ENCODE measurements around the gene ZNF668.
"Not testable (repeated sequence)": the region's sequence is repeated elsewhere in the genome, so short reads cannot be mapped to it uniquely, and the experiment has no call there.

ZNF668 gene

DNA sequence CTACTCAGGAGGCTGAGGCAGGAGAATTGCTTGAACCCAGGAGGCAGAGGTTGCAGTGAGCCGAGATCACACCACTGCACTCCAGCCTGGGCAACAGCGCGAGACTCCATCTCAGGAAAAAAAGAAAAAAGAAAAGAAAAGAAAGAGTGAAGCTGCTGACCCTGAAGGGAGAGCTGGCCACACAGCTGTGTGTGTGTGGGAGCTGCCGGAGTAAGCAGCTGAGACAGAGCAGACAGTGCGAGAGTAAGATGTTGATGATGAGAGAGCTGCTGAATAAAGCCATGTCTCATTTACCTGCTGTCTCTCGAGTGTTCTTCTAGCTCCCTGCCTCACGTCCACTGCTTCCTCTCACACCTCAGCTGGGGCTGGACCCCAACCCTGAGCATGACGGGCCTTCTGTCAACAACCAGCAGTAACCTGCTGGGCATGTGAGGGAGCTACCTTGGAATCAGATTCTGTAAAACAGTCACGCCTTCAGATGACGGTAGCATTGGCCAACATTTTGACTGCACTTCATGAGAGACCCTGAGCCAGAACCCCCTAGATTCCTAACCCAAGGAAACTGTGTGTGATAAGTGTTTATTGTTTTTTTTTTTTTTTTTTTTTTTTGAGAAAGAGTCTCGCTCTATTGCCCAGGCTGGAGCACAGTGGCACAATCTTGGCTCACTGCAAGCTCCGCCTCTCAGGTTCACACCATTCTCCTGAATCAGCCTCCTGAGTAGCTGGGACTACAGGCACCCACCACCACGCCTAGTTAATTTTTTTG lies 27.0 kb upstream of the ZNF668 start:
- not testable (repeated sequence) for DNase-seq

DNA sequence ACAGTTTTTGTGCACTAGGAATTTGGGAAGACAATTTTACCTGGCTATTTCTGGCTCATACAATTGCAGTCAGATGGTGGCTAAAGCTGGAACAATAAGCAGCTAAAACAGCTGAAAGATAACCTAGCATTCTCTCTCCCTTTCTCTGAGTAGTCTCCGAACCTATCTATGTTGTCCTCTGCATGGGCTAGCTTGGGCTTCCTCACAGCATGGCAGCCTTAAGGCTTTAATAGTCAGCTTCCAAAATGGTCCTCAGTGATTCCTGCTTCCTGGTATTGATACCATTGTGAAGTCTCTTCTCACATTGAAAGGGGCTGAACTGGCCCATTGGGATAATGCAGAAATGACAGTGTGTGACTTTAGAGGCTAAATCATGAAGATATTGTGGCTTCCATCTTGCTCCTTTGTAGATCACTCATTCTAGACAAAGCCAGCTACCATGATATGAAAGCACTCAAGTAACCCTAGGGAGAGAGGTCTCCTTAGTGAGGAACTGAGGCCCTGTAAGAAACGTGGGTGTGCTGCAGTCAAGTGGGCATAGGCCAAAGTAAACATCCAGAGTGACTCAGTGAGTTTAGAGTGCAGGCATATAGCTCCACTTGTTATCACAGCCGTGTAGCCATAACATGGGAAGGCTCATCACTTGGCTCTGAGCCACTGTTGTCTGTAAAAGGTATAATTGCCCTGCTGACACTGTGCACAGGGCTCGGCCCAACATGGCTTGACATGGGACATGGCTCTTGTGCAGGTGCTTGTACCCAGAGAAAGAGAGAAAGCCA lies 26.0 kb upstream of the ZNF668 start:
- DNase-seq: no peak

GRCh38 chr16:31094424-31095120 lies 20.5 kb upstream of the ZNF668 start, which contains the start of gene VKORC1:
TSS of gene VKORC1 (minus strand) at chr16:31094797. CDS start at chr16:31094729, 68 bp downstream.
- peak; percentile 92 to 97 for DNase-seq

GRCh38 chr16:31094088-31094423 lies 20.0 kb upstream of the ZNF668 start:
- DNase-seq: no peak

DNA sequence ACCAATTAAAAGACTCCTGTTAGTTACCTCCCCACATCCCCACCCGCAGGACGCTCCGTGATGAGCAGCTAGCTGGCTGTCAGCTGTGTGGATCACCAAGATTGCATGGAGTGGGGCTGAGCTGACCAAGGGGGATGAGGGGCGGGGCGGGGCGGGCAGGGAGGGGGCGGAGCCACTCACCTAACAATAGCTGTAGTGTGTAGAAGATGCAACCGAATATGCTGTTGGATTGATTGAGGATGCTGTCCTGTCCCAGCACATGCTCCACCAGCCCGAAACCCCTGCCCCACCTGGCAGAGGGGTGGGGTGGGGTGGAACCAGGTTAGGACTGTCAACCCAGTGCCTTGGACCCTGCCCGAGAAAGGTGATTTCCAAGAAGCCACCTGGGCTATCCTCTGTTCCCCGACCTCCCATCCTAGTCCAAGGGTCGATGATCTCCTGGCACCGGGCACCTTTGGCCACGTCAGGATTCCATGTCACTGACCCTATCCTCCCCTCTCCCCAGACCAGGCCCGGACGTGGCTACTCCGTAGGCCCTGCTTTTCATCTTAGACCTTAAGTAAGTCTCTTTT lies 19.2 kb upstream of the ZNF668 start:
- peak in 1 of 2 experiments; percentile 30 for DNase-seq

DNA sequence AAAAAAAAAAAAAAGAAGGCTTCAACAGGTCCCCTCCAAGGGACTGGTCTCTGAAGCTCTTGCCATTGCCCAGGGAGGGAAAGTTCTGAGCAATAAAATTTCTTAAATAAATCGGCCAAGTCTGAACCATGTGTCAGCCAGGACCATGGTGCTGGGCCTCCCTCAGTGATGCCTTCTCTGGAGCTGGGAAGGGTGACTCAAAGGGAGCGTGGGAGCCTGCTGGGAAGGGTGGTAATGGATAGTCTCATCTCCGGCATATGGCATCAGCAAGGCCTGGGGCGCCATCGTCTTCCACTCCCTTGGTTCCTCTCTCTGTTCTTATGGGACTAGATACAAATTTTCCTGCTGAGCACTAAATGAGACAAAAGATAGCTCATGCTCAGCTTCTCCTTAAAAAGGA lies 18.3 kb upstream of the ZNF668 start:
- DNase-seq: no peak

DNA sequence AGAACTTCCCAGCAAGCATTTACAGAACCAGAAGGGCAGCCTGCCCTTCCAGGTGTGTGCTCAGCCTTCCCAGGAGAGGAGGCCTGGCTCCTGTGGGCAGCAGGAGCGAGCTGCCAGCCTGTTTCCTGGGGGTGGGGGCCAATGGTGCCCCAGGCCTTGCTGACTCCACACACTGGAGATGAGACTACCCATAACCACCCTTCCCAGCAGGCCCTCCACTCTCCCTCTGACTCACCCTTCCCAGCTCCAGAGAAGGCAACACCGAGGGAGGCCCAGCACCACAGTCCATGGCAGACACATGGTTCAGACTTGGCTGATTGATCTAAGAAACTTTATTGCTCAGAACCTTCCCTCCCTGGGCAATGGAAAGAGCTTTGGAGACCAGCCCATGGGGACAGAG lies 16.5 kb upstream of the ZNF668 start:
- no peak for DNase-seq

DNA sequence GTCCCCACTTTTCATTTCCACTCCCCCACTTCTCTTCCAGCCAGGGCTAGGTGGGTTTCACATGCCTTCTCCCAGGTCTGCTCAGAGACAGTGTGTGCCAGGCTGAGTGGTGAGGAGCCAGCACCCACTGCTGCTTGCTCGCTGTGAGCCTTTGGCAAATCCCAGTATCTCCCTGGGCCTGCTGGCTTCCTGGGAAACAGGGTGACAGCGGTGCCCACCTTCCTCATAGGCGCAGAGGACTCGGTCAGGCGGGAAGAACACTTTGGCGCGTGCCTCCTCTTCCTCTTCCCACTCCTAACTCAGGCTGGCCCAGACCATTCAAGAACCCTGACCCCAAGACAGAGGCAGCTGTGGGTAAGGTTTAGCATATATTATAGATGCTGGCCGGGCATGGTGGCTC lies 15.2 kb upstream of the ZNF668 start:
- DNase-seq: no peak

DNA sequence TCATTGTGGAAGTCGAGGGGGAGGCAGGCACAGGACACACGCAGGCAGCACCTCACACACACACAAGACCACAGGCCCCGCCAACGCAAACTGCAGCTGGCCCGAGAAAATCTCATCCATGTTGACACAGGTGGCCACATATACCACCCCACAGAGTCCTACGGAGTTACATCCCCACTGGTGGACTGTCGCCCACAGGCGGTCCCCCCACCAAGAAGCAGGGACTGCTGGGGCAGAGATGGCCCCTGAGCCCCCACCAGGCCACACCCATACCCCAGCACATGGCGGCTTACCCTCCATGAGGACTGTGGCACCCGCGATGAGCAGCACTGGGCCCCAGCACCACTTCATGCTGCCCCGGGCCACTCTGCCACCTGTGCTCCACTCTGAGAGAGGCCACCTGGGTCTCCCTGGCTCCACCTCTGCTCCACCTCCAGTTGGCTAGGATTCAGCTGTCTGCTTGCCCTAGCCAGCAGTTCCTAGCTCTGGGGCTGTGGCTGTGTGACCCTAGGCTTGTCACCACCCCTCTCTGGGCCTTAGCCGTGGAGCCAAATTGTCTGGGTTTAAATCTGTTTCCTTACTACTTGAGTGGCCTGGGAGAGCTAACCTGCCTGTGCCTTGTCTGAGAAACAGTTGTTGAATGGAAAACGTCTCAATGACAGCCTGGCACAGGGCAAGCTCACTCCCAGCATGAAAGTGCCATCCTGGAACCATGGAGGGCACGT lies 14.6 kb upstream of the ZNF668 start, which contains the start of gene PRSS53:
PRSS53 (minus strand) TSS at position 485 of the 725 bp plus-strand sequence; CDS start at position 351, 134 bp downstream.
- DNase-seq: no peak

GRCh38 chr16:31087971-31088370 lies 13.9 kb upstream of the ZNF668 start:
- DNase-seq: no peak

DNA sequence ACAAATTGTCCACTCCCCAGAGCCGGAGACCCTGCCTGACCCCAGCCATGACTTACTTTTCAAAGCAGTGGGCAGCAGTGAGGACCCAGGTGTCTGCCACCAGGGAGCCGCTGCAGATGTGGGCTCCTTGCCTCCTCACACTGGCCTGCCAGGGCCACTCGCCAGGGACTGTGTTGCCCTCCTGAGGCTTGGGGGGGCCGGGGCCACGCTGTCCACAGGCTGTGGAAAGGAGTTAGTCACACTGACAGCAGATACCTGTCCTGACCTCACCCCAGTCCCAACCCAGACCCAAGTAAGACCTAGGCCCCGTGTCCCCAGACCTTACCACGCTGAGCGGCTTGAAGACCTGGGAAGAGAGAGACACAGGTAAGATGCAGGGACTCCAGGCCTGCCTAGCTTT lies 13.4 kb upstream of the ZNF668 start:
- DNase-seq: no peak

DNA sequence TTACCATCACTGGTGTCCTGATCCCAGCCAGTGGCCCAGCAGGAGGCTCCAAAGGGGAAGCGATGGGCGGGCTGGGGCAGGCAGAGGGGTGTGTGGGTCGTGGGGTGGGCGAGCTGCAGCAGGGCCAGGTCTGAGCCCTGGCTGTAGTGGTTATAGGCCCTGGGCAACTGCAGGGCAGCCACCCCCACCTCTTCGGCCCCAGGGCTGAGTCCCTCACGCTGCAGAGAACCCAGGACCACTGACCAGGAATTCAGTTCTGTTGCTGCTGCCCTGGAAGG lies 12.5 kb upstream of the ZNF668 start:
- no peak for DNase-seq

GRCh38 chr16:31085873-31086628 lies 12.0 kb upstream of the ZNF668 start:
- DNase-seq: no peak

DNA sequence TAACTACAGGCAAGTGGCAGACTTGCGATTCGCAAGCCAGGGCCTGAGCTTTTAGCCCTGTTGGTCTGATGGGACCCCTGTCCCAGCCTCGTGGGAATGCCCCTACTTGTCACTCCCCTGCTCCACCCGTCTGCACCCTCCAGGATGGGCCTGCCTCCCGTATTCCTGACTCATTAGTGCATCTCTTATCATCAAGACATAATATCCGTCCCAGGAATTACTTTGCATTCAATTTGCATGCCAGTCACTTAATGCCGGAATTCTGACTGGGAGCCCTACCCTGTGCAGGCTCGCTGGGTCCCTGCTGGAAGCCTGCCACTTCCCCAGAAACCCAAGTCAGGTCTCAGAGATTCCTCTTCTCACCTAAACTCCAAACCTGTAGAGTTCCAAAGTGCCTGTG lies 11.4 kb upstream of the ZNF668 start:
- no peak for DNase-seq

DNA sequence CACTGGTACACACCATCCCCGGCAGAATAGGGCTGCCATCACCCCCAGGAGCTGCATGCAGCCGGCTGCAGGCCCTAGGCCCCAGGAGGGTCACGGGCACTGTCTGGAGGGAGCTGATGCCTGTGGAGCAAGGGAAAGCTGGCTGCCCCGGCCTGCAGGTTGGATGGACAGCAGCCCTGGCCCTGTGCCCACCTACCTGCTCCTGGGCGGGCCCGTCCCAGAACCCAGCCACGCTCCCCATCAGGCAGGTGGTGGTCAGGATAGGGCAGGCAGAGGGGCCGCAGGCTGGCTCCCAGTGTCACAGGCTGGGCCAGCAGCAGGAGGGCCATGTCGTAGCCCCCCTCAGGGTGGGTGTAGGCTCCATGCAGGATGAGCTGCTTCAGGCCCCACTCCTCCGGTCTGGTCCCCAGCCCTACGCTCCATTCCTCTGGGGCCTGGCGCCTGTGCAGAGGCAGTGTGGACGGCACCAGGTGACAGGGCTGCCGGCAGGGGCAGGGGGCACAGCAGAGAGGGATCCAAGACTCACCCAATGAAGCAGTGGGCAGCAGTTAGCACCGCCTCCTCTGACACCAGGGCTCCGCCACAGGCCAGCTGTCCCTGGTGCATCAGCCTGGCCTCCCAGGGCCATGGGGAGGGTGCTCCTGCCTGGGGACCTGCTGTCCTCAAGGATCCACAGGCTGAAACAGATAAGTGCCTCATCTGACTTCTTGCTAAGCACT lies 10.7 kb upstream of the ZNF668 start:
- no peak for DNase-seq

- no peak for DNase-seq
These were observed 9.9 kb upstream of the ZNF668 start for GRCh38 chr16:31083981-31084380.

DNA sequence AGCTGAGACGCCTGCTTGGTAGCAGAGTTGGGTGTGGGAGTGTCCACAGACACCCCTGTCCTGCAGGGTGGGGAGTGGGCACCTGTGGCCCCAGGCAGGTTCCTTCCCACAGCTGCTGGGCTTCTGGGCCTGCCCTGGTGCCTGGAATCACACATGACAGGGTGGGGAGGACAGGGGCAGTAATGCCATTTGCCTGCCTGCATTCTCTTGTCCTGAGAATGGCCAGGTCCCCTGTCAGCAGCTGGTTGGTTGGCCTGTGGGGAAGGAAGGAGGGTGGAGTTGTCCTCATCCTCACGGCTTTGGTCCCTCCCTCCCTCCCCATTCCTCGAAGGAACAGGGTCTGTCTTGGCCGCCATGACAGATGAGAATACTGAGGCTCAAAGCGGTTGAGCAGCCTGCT lies 9.5 kb upstream of the ZNF668 start:
- no peak for DNase-seq

GRCh38 chr16:31083081-31083480 lies 9.0 kb upstream of the ZNF668 start:
- no peak for DNase-seq

- no peak for DNase-seq
These were observed 8.5 kb upstream of the ZNF668 start for GRCh38 chr16:31082368-31083045.

GRCh38 chr16:31081428-31082351 lies 7.7 kb upstream of the ZNF668 start:
- DNase-seq: no peak

All from SW 1271 (cell line).